HepG2 (cell line): ENCODE data around the gene SLC5A4. TPM values are rescaled to one million over a fixed set of nuclear protein-coding genes. Genes with fewer than 3 reads are reported as not detected.
A peak's percentile ranks its signal among the peaks of the same experiment; 100 is the strongest.

ENCODE experiments used
- ATAC-seq: fragments of 200-7000 bp; cut with Tn5 transposase; 3 replicates; pipeline ENCODE4 v1.9.1; 2020; ENCODE audit warnings: mild to moderate bottlenecking, moderate library complexity
- BruUV-seq: library from RNA; stranded (reverse); fragments of 400-500 nt; replicated peaks from 2 replicates; lab custom pipeline; 2021; lab: Mats Ljungman, UMichigan
- CTCF ChIA-PET: fragments of 300-600 bp; formaldehyde crosslinking; extraction: SDS; loops from one replicate; lab custom pipeline; 2021; ENCODE audit warnings: low total read pairs, inconsistent platforms, low intra/inter-chr PET ratio; lab: Yijun Ruan, JAX
- POLR2A ChIA-PET: fragments of 350-600 bp; sonication (Branson Sonifier 250); formaldehyde crosslinking; loops from one replicate; lab custom pipeline; 2020; ENCODE audit warnings: antibody characterized with exemption, inconsistent platforms; lab: Yijun Ruan, JAX
- DNase-seq: peaks from one replicate; pipeline ENCODE4 v3.0.0-alpha.2; 2015; ENCODE audit warnings: low spot score
- FAIRE-seq: peaks from 3 replicates; lab custom pipeline; 2011; peaks lifted over from hg19 to GRCh38; lab: Jason Lieb, UNC
- H2AFZ ChIP-seq: one replicate; pipeline ENCODE4 v1.6.1; 2011; ENCODE audit warnings: low read length, inconsistent platforms
- H3K27ac ChIP-seq: fragments of 300-600 bp; 3 replicates; pipeline ENCODE4 v1.8.0; 2011; ENCODE audit warnings: mixed run types, mild to moderate bottlenecking, mixed read lengths, low read length, inconsistent platforms; ENCODE audit not compliant: insufficient read depth; ENCODE audit errors: extremely low read length
- H3K27me3 ChIP-seq, 2 experiments: fragments of 200-600 bp in 1 of 2; 2 replicates in 1 of 2; 3 replicates in 1 of 2; pipeline versions ENCODE4 v1.6.0 to v1.8.0; 2011; ENCODE audit warnings: low read length in 2 of 2, mild to moderate bottlenecking in 2 of 2, moderate library complexity in 2 of 2, inconsistent platforms in 1 of 2; ENCODE audit not compliant: insufficient read depth in 2 of 2, control insufficient read depth in 1 of 2
- H3K36me3 ChIP-seq, 2 experiments: fragments of 200-600 bp in 1 of 2; replicated peaks in 1 of 2; 2 replicates in 1 of 2; 3 replicates in 1 of 2; pipeline versions ENCODE4 v1.5.1 to v1.8.0; 2011; ENCODE audit warnings: low read length in 2 of 2, inconsistent platforms in 1 of 2; ENCODE audit not compliant: insufficient read depth in 2 of 2, control insufficient read depth in 1 of 2
- H3K4me1 ChIP-seq: 2 replicates; pipeline ENCODE4 v1.5.1; 2012; ENCODE audit warnings: low read length, inconsistent platforms; ENCODE audit not compliant: insufficient read depth
- H3K4me2 ChIP-seq: 2 replicates; pipeline ENCODE4 v1.6.0; 2011; ENCODE audit warnings: low read depth, low read length, inconsistent platforms
- H3K4me3 ChIP-seq, 3 experiments: fragments of 200-600 bp in 1 of 3; sonication (generic), shearing (Covaris generic) in 1 of 3; replicated peaks in 1 of 3; 2 replicates each; pipeline ENCODE4 v1.5.1; 2011 to 2016; ENCODE audit warnings: low read length in 3 of 3, inconsistent platforms in 2 of 3, low read depth in 2 of 3, mild to moderate bottlenecking in 2 of 3, control low read depth in 1 of 3, mixed read lengths in 1 of 3; ENCODE audit not compliant: insufficient read depth in 1 of 3
- H3K79me2 ChIP-seq: one replicate; pipeline ENCODE4 v1.6.1; 2011; ENCODE audit warnings: low read length, inconsistent platforms; ENCODE audit not compliant: insufficient read depth
- H3K9ac ChIP-seq: 2 replicates; pipeline ENCODE4 v1.6.0; 2011; ENCODE audit warnings: mild to moderate bottlenecking, low read depth, low read length, inconsistent platforms; ENCODE audit not compliant: insufficient read depth
- H3K9me3 ChIP-seq: 2 replicates; pipeline ENCODE4 v1.5.1; 2012; ENCODE audit warnings: mild to moderate bottlenecking, low read length
- H4K20me1 ChIP-seq: 2 replicates; pipeline ENCODE4 v1.6.0; 2011; ENCODE audit warnings: inconsistent platforms, mild to moderate bottlenecking, low read length, moderate library complexity; ENCODE audit not compliant: insufficient read depth
- ARNT ChIP-seq: fragments of 450-650 bp; IDR thresholded peaks from 2 replicates; pipeline ENCODE4 v1.6.1; 2017
- NFATC3 ChIP-seq: sonication (generic); formaldehyde crosslinking; IDR thresholded peaks from 2 replicates; pipeline ENCODE4 v1.5.1; 2020; ENCODE audit warnings: mild to moderate bottlenecking, missing genetic modification reagents
- NFIC ChIP-seq: IDR thresholded peaks from 2 replicates; pipeline ENCODE4 v1.6.1; 2012; ENCODE audit warnings: mild to moderate bottlenecking, low read length, inconsistent platforms
- NFKBIZ ChIP-seq: IDR thresholded peaks from 2 replicates; pipeline ENCODE4 v1.6.1; 2018; ENCODE audit warnings: missing genetic modification reagents, missing compliant biosample characterization
- PHF8 ChIP-seq: sonication (generic); formaldehyde crosslinking; IDR thresholded peaks from 2 replicates; pipeline ENCODE4 v1.5.0; 2020; ENCODE audit warnings: missing genetic modification reagents
- POLR2AphosphoS5 ChIP-seq: IDR thresholded peaks from 2 replicates; pipeline ENCODE4 v1.6.1; 2012; ENCODE audit warnings: low read depth, low read length
- PPARG ChIP-seq: conservative IDR thresholded peaks from 2 replicates; pipeline ENCODE4 v1.6.1; 2016; ENCODE audit warnings: missing biosample characterization, missing genetic modification reagents
- RBM22 ChIP-seq: fragments of 200-400 bp; formaldehyde crosslinking; optimal IDR thresholded peaks from 2 replicates; pipeline ENCODE3; 2017; ENCODE audit warnings: mild to moderate bottlenecking, low read length, moderate library complexity
- THYN1 ChIP-seq: sonication (generic); formaldehyde crosslinking; IDR thresholded peaks from 2 replicates; pipeline ENCODE4 v1.8.1; 2023; ENCODE audit warnings: low read depth, mild to moderate bottlenecking, moderate library complexity, missing genetic modification reagents, borderline replicate concordance
- TOPORS ChIP-seq: sonication (generic); formaldehyde crosslinking; IDR thresholded peaks from 2 replicates; pipeline ENCODE4 v1.8.0; 2023; ENCODE audit warnings: mild to moderate bottlenecking, missing genetic modification reagents
- ZBTB37 ChIP-seq: sonication (generic); formaldehyde crosslinking; IDR thresholded peaks from 2 replicates; pipeline ENCODE4 v1.4.0; 2020; ENCODE audit warnings: mild to moderate bottlenecking, missing genetic modification reagents
- ZKSCAN5 ChIP-seq: sonication (generic); formaldehyde crosslinking; IDR thresholded peaks from 2 replicates; pipeline ENCODE4 v1.5.1; 2020; ENCODE audit warnings: mild to moderate bottlenecking, missing genetic modification reagents
- ZNF281 ChIP-seq: sonication (generic); formaldehyde crosslinking; IDR thresholded peaks from 2 replicates; pipeline ENCODE4 v1.4.0; 2020; ENCODE audit warnings: missing genetic modification reagents, borderline replicate concordance
- ZNF770 ChIP-seq: sonication (generic); formaldehyde crosslinking; IDR thresholded peaks from 2 replicates; pipeline ENCODE4 v1.5.0; 2020; ENCODE audit warnings: mild to moderate bottlenecking, missing genetic modification reagents
- WGBS: methylation state at CpG from one replicate; pipeline ENCODE4 v1.1.6; 2017; ENCODE audit warnings: low lambda C conversion rate; 5-methylcytosine and 5-hydroxymethylcytosine counted together
- in situ Hi-C: cut with HindIII; loops from 2 replicates; pipeline ENCODE4 v1.10.0; 2017; ENCODE audit warnings: low pct_unique_long_range_greater_than_20kb; ENCODE audit not compliant: extremely low pct_ligation_motif_present
- intact Hi-C: fragments of 100-400 bp; cut with micrococcal nuclease; formaldehyde crosslinking; loops from one replicate; pipeline ENCODE4 v1.10.0; 2022; ENCODE audit not compliant: unreplicated experiment
- polyA plus RNA-seq, 8 experiments: library from polyadenylated mRNA; depleted of rRNA in 3 of 8; stranded (reverse) in 7 of 8; unstranded in 1 of 8; fragments of >200 nt; fragmentation: Illumina TruSeq in 4 of 8; extraction: Trizol in 4 of 8; gene quantifications; 2 replicates each; pipeline versions ENCODE4 v1.2.1 to v1.2.3, GENCODE V29; 2011 to 2016; ENCODE audit warnings: low read depth in 4 of 8, missing spikeins in 1 of 8, mixed read lengths in 1 of 8; ENCODE audit not compliant: insufficient read depth in 1 of 8
- total RNA-seq, 5 experiments: library from RNA; depleted of rRNA; stranded (reverse); fragments of >200 nt; fragmentation: Illumina TruSeq; extraction: Trizol; gene quantifications; 2 replicates each; pipeline ENCODE4 v1.2.3, GENCODE V29; 2016; ENCODE audit warnings: low read depth in 1 of 5

The SLC5A4 gene
- total and polyA plus RNA-seq, 2 of the 13 experiments (the other 11 are each of a cell fraction or from before 2014, with no cell fraction given), result not detected

- peak; percentile 69 for TF ChIP-seq ZNF770
Observed at GRCh38 chr22:32206774-32207758, 48.1 kb downstream of the SLC5A4 start (continued).

- H3K9me3 ChIP-seq, result no peaks in the 10 kb centered on the region
- ChIA-PET POLR2A (no interaction called here), CTCF (interaction anchor here (1.1 kb wide), 1 partner anchor 60 kb away, joined by 5 read pairs; no protein-coding TSS in a partner anchor)
- no peak for FAIRE-seq
- no peak overlapping the region for H3K27ac ChIP-seq
- no peak overlapping the region for H3K9ac ChIP-seq
- in situ Hi-C loops (no loop called here), intact Hi-C loops (no loop called here)
- no peaks in the 10 kb centered on the region for H3K79me2 ChIP-seq
- no peaks in the 10 kb centered on the region; a peak in 1 of 5 replicates for H3K27me3 ChIP-seq
- no TSS peak for BruUV-seq
- peaks cover 27% of the 10 kb centered on the region for H3K4me1 ChIP-seq
- ATAC-seq, result peak; percentile 36
- H3K4me3 ChIP-seq, result peak overlapping the region in 1 of 3 experiments; percentile 12; a peak in 1 of 6 replicates
- peak overlapping the region; percentile 37 for H3K4me2 ChIP-seq
- H2AFZ ChIP-seq, result no peak overlapping the region
- 93% methylated on average over 5 of the region's 30 CpGs for WGBS
- H3K36me3 ChIP-seq, result no peaks in the 10 kb centered on the region
- no peaks in the 10 kb centered on the region for H4K20me1 ChIP-seq
- no peak for DNase-seq
- TF ChIP-seq POLR2AphosphoS5, result no peak
- no peak for TF ChIP-seq NFKBIZ (CRISPR knock-in tag)
- TF ChIP-seq TOPORS (CRISPR knock-in tag), result no peak
- TF ChIP-seq ZBTB37 (CRISPR knock-in tag), result no peak
- no peak for TF ChIP-seq NFIC
- no peak for TF ChIP-seq NFATC3 (CRISPR knock-in tag)
- TF ChIP-seq PHF8, result no peak
- no peak for TF ChIP-seq RBM22
- no peak for TF ChIP-seq PPARG (CRISPR knock-in tag)
- no peak for TF ChIP-seq ARNT
- peak; percentile 65 for TF ChIP-seq ZKSCAN5 (CRISPR knock-in tag)
- peak; percentile 55; the same call in 1 of the 2 replicates for TF ChIP-seq ZNF281
- TF ChIP-seq THYN1 (CRISPR knock-in tag), result no peak
Observed at GRCh38 chr22:32205974-32206773, 49.0 kb downstream of the SLC5A4 start.
